B cell (primary cell): ENCODE data around the gene STON1. TPM values are rescaled to one million over a fixed set of nuclear protein-coding genes. Genes with fewer than 3 reads are reported as not detected.

Source experiments
- ATAC-seq: fragments of 200-7000 bp; cut with Tn5 transposase; one replicate; pipeline ENCODE4 v1.10.0; 2021; ENCODE audit warnings: low read depth, mild to moderate bottlenecking, moderate number of reproducible peaks, moderate library complexity
- CTCF ChIA-PET: fragments of 350-600 bp; sonication (Branson Sonifier 250); formaldehyde crosslinking; loops from one replicate; lab custom pipeline; 2021; ENCODE audit warnings: antibody characterized with exemption, inconsistent platforms; lab: Charles Lee
- POLR2A ChIA-PET: fragments of 350-600 bp; sonication (Branson Sonifier 250); formaldehyde crosslinking; loops from one replicate; lab custom pipeline; 2021; ENCODE audit warnings: antibody characterized with exemption; lab: Charles Lee
- DNase-seq: peaks from one replicate; pipeline ENCODE4 v3.0.0; 2013
- H2AFZ ChIP-seq: 2 replicates; pipeline ENCODE4 v1.6.1; 2012; ENCODE audit warnings: mild to moderate bottlenecking, low read depth, low read length; ENCODE audit not compliant: insufficient read depth, poor library complexity, severe bottlenecking
- H3K27ac ChIP-seq, 2 donors: 1 replicate in 1 of 2; 2 replicates in 1 of 2; pipeline ENCODE4 v1.5.1; 2012 to 2013; ENCODE audit warnings: low read length in 2 of 2, mild to moderate bottlenecking in 2 of 2, moderate library complexity in 1 of 2
- H3K27me3 ChIP-seq, 4 experiments: fragments of 200-600 bp in 1 of 4; sonication (generic) in 1 of 4; replicated peaks in 1 of 4; 1 replicate in 2 of 4; 2 replicates in 2 of 4; pipeline versions ENCODE4 v1.6.1 to v1.7.0; 2013 to 2016; ENCODE audit warnings: low read length in 3 of 4, mild to moderate bottlenecking in 2 of 4, mixed read lengths in 1 of 4, moderate library complexity in 1 of 4; ENCODE audit not compliant: insufficient read depth in 4 of 4, control insufficient read depth in 3 of 4; ENCODE audit errors: control extremely low read depth in 1 of 4
- H3K36me3 ChIP-seq, 2 experiments: replicated peaks in 1 of 2; 1 replicate in 1 of 2; 2 replicates in 1 of 2; pipeline versions ENCODE4 v1.6.1 to v1.7.1; 2013; ENCODE audit warnings: low read length in 1 of 2; ENCODE audit not compliant: insufficient read depth in 2 of 2, control insufficient read depth in 1 of 2; ENCODE audit errors: control extremely low read depth in 1 of 2, extremely low read depth in 1 of 2
- H3K4me1 ChIP-seq, 2 donors: fragments of 200-600 bp in 1 of 2; sonication (generic) in 1 of 2; 1 replicate in 1 of 2; 2 replicates in 1 of 2; pipeline versions ENCODE4 v1.5.1 to v1.6.1; 2013 to 2017; ENCODE audit warnings: low read length in 2 of 2; ENCODE audit not compliant: control insufficient read depth in 2 of 2, insufficient read depth in 2 of 2
- H3K4me2 ChIP-seq: replicated peaks from 2 replicates; pipeline ENCODE3; 2012; ENCODE audit warnings: mild to moderate bottlenecking, low read depth, low read length; ENCODE audit not compliant: poor library complexity, severe bottlenecking
- H3K4me3 ChIP-seq, 5 experiments: fragments of 200-600 bp in 1 of 5; sonication (generic) in 1 of 5; 1 replicate in 3 of 5; 2 replicates in 2 of 5; pipeline versions ENCODE4 v1.5.1 to v1.7.0; 2011 to 2016; ENCODE audit warnings: low read length in 4 of 5, mild to moderate bottlenecking in 4 of 5, low read depth in 2 of 5, control low read depth in 1 of 5, moderate library complexity in 1 of 5; ENCODE audit not compliant: insufficient read depth in 1 of 5; ENCODE audit errors: control extremely low read depth in 1 of 5, extremely low read depth in 1 of 5
- H3K79me2 ChIP-seq: fragments of 200-600 bp; sonication (generic); one replicate; pipeline ENCODE4 v1.6.0; 2016; ENCODE audit warnings: low read length; ENCODE audit not compliant: control insufficient read depth, insufficient read depth
- H3K9ac ChIP-seq: fragments of 200-600 bp; sonication (generic); 2 replicates; pipeline ENCODE4 v1.6.1; 2017; ENCODE audit warnings: mild to moderate bottlenecking, low read length, moderate library complexity
- H3K9me3 ChIP-seq, 3 donors: one replicate each; pipeline versions ENCODE4 v1.6.1 to v1.7.1; 2013; ENCODE audit warnings: low read length in 2 of 3; ENCODE audit not compliant: control insufficient read depth in 2 of 3, insufficient read depth in 1 of 3; ENCODE audit errors: control extremely low read depth in 1 of 3
- H4K20me1 ChIP-seq: 2 replicates; pipeline ENCODE4 v1.6.0; 2012; ENCODE audit warnings: mild to moderate bottlenecking, low read length; ENCODE audit not compliant: insufficient read depth, control insufficient read depth, poor library complexity, severe bottlenecking
- H3K27ac Mint-ChIP-seq: one replicate; pipeline ENCODE4 v1.8.0; 2021; ENCODE audit warnings: mixed read lengths
- H3K27me3 Mint-ChIP-seq: one replicate; pipeline ENCODE4 v1.8.0; 2021; ENCODE audit warnings: mixed read lengths
- H3K4me1 Mint-ChIP-seq: one replicate; pipeline ENCODE4 v1.8.0; 2021; ENCODE audit warnings: mixed read lengths
- H3K4me3 Mint-ChIP-seq: one replicate; pipeline ENCODE4 v1.8.0; 2021; ENCODE audit warnings: mixed read lengths
- H3K9me3 Mint-ChIP-seq: one replicate; pipeline ENCODE4 v1.8.0; 2022; ENCODE audit warnings: mixed read lengths; ENCODE audit not compliant: insufficient read depth
- CTCF ChIP-seq: fragments of 200-600 bp; IDR thresholded peaks from one replicate; pipeline ENCODE4 v1.8.0; 2022; ENCODE audit warnings: antibody characterized with exemption, mild to moderate bottlenecking
- EZH2 ChIP-seq: IDR thresholded peaks from 2 replicates; pipeline ENCODE4 v1.6.1; 2012; ENCODE audit warnings: borderline replicate concordance, low read depth, mild to moderate bottlenecking, moderate library complexity, low read length; ENCODE audit not compliant: insufficient read depth, poor library complexity, severe bottlenecking
- WGBS: methylation state at CpG from one replicate; pipeline ENCODE4 v1.1.5; 2013; ENCODE audit warnings: missing lambda C conversion rate; ENCODE audit not compliant: insufficient coverage; 5-methylcytosine and 5-hydroxymethylcytosine counted together
- intact Hi-C: fragments of 100-400 bp; cut with micrococcal nuclease; formaldehyde crosslinking; loops from one replicate; pipeline ENCODE4 v1.10.0; 2022
- polyA plus RNA-seq: library from polyadenylated mRNA; depleted of rRNA; stranded (reverse); fragments of >200 nt; gene quantifications from 2 replicates; pipeline ENCODE4 v1.2.3, GENCODE V29; 2012
- total RNA-seq, 2 donors: library from RNA; stranded (reverse); fragments of 120-200 nt in 1 of 2; gene quantifications; 1 replicate in 1 of 2; 2 replicates in 1 of 2; pipeline versions ENCODE4 v1.2.3 to v1.2.4, GENCODE V29; 2013 to 2022

The STON1 gene
- total and polyA plus RNA-seq, 2 donors (not counting 1 experiment from before 2014, with no cell fraction given) = 0.46 to 2.0 TPM

- Mint-ChIP-seq H3K27ac (no peak overlapping the region), H3K4me1 (no peaks in the 10 kb centered on the region), H3K9me3 (no peaks in the 10 kb centered on the region), H3K4me3 (no peak overlapping the region), H3K27me3 (peaks cover 9% of the 10 kb centered on the region)
- no peak overlapping the region for H3K9ac ChIP-seq
- no peaks in the 10 kb centered on the region for H3K4me1 ChIP-seq
- ChIA-PET CTCF (interaction anchor here (0.7 kb wide), 1 partner anchor 11 kb away, joined by 3 read pairs; no protein-coding TSS in a partner anchor), POLR2A (no interaction called here)
- no peaks in the 10 kb centered on the region for H3K27me3 ChIP-seq
- no peaks in the 10 kb centered on the region for H3K9me3 ChIP-seq
- no peaks in the 10 kb centered on the region for H3K79me2 ChIP-seq
- WGBS = no CpG with 5 or more reads among the region's 5 CpGs
- no peak overlapping the region for H3K27ac ChIP-seq
- ATAC-seq = no peak
- H3K4me2 ChIP-seq = no peak overlapping the region
- H2AFZ ChIP-seq = no peak overlapping the region
- no peak for DNase-seq
- H4K20me1 ChIP-seq = no peaks in the 10 kb centered on the region
- TF ChIP-seq EZH2 (no peak), CTCF (peak; percentile 30)
- no peak overlapping the region for H3K4me3 ChIP-seq
- no peaks in the 10 kb centered on the region for H3K36me3 ChIP-seq
- intact Hi-C loops = no loop called here
Measured at GRCh38 chr2:48589170-48589767, 59.3 kb downstream of the STON1 start.

DNA sequence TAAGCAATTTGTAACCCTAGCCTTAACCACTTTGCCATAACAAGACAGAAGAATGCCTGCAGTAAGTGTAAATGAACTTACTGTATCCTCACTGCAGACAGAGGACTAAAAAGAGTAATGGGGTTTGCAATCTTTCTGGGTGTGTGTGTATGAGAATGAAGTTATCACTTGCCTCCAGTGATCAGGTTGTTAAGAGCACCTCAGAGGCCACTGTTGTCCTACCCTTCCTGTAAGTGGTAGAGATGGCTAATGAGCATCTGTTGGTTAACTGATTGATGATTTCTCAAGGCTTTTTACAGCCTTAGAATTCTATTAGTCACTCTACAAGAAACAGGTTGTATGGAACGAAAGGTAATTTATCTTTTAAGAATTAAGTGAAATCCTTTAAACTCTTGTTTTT is 60.1 kb downstream of the STON1 start:
- no peak overlapping the region for H3K27ac ChIP-seq
- no peaks in the 10 kb centered on the region for H4K20me1 ChIP-seq
- no peak overlapping the region for H3K4me3 ChIP-seq
- H3K4me2 ChIP-seq = no peak overlapping the region
- intact Hi-C loops = no loop called here
- Mint-ChIP-seq H3K9me3 (no peaks in the 10 kb centered on the region), H3K4me1 (no peaks in the 10 kb centered on the region), H3K27ac (no peak overlapping the region), H3K4me3 (no peak overlapping the region), H3K27me3 (peaks cover 10% of the 10 kb centered on the region)
- POLR2A ChIA-PET = no interaction called here
- no peaks in the 10 kb centered on the region for H3K79me2 ChIP-seq
- WGBS = no CpG with 5 or more reads among the region's 1 CpG
- TF ChIP-seq CTCF (no peak), EZH2 (no peak)
- H2AFZ ChIP-seq = no peak overlapping the region
- no peaks in the 10 kb centered on the region for H3K27me3 ChIP-seq
- H3K36me3 ChIP-seq = no peaks in the 10 kb centered on the region
- CTCF ChIA-PET = interaction anchor here (1.0 kb wide), 1 partner anchor 9 kb away, joined by 5 read pairs; no protein-coding TSS in a partner anchor
- H3K9ac ChIP-seq = no peak overlapping the region
- ATAC-seq (no peak), DNase-seq (no peak)
- H3K9me3 ChIP-seq = no peaks in the 10 kb centered on the region
- H3K4me1 ChIP-seq = no peaks in the 10 kb centered on the region
